ENCODE data around the gene EPS15. TPM values are rescaled to one million over a fixed set of nuclear protein-coding genes. Genes with fewer than 3 reads are reported as not detected.

Gene EPS15
- total and polyA plus RNA-seq, 2 experiments from 2014 or later: 31.0 to 76.5 TPM

- H3K4me2 ChIP-seq: no peak overlapping the region
- peaks cover 17% of the 10 kb centered on the region for H3K4me1 Mint-ChIP-seq
- peaks cover 7% of the 10 kb centered on the region for H3K27me3 Mint-ChIP-seq (ENCODE audit: insufficient read depth, low read depth, poor library complexity)
- H2AFZ ChIP-seq: no peak overlapping the region
- no peaks in the 10 kb centered on the region for H4K20me1 ChIP-seq (replicated peaks; ENCODE audit: insufficient read depth)
- no peak for TF ChIP-seq JUNB (IDR thresholded peaks at IDR 0.05; ENCODE audit: unreplicated experiment)
- no peak for TF ChIP-seq ZNF331 (CRISPR knock-in tag; IDR thresholded peaks at IDR 0.05; ENCODE audit: low read depth)
- no peak for TF ChIP-seq ETS1 (IDR thresholded peaks at IDR 0.05)
- TF ChIP-seq CREB1 (CRISPR knock-in tag; IDR thresholded peaks at IDR 0.05; ENCODE audit: low read depth): no peak
- TF ChIP-seq STAT1 (IDR thresholded peaks at IDR 0.05; ENCODE audit: unreplicated experiment): no peak
- TF ChIP-seq ZNF114 (CRISPR knock-in tag; IDR thresholded peaks at IDR 0.05): no peak
- no peaks in the 10 kb centered on the region for H3K79me2 ChIP-seq (replicated peaks; ENCODE audit: insufficient read depth)
- no peak for DNase-seq (ENCODE audit: low spot score)
- no peak overlapping the region for H3K4me3 ChIP-seq
- no peaks in the 10 kb centered on the region for H3K9me3 Mint-ChIP-seq
- H3K4me1 ChIP-seq (ENCODE audit: insufficient read depth): 0 out of 2 replicates have a peak, but pooled peaks cover 5% of the 10 kb centered on the region
- no peaks in the 10 kb centered on the region; the same call in 2 of the 3 replicates for H3K36me3 Mint-ChIP-seq (ENCODE audit: low read depth)
- no peaks in the 10 kb centered on the region for H3K9me2 ChIP-seq (ENCODE audit: insufficient read depth)
- H3K27ac ChIP-seq (ENCODE audit: low read depth): no peak overlapping the region
- no peaks in the 10 kb centered on the region for H3K36me3 ChIP-seq (ENCODE audit: insufficient read depth)
- H3K4me3 Mint-ChIP-seq: no peak overlapping the region
- no peak overlapping the region for H3K27ac Mint-ChIP-seq
- no peaks in the 10 kb centered on the region for H3F3A ChIP-seq (replicated peaks; ENCODE audit: low read depth)
- H3K27me3 ChIP-seq (ENCODE audit: insufficient read depth): no peaks in the 10 kb centered on the region
- no peak for ATAC-seq
Measured at GRCh38 chr1:51321924-51322280, 197.2 kb downstream of the EPS15 start.

GRCh38 chr1:51320967-51321923 lies 197.8 kb downstream of the EPS15 start:
- H3K79me2 ChIP-seq (replicated peaks; ENCODE audit: insufficient read depth): no peaks in the 10 kb centered on the region
- no peaks in the 10 kb centered on the region for H3K9me2 ChIP-seq (ENCODE audit: insufficient read depth)
- ATAC-seq (no peak), DNase-seq (ENCODE audit: low spot score) (no peak)
- H4K20me1 ChIP-seq (replicated peaks; ENCODE audit: insufficient read depth): no peaks in the 10 kb centered on the region
- peaks cover 19% of the 10 kb centered on the region for H3K4me1 Mint-ChIP-seq
- TF ChIP-seq STAT1 (IDR thresholded peaks at IDR 0.05; ENCODE audit: unreplicated experiment): no peak
- peaks cover 8% of the 10 kb centered on the region for H3K27me3 Mint-ChIP-seq (ENCODE audit: insufficient read depth, low read depth, poor library complexity)
- no peak overlapping the region for H3K4me2 ChIP-seq
- H3K36me3 Mint-ChIP-seq (ENCODE audit: low read depth): no peaks in the 10 kb centered on the region; the same call in 2 of the 3 replicates
- no peak overlapping the region for H2AFZ ChIP-seq
- H3K4me1 ChIP-seq (ENCODE audit: insufficient read depth): no peaks in the 10 kb centered on the region
- H3K27me3 ChIP-seq (ENCODE audit: insufficient read depth): no peaks in the 10 kb centered on the region
- H3K9me3 Mint-ChIP-seq: no peaks in the 10 kb centered on the region
- no peak overlapping the region for H3K4me3 Mint-ChIP-seq
- H3K4me3 ChIP-seq: no peak overlapping the region
- H3K36me3 ChIP-seq (ENCODE audit: insufficient read depth): no peaks in the 10 kb centered on the region
- H3F3A ChIP-seq (replicated peaks; ENCODE audit: low read depth): no peaks in the 10 kb centered on the region
- no peak overlapping the region for H3K27ac ChIP-seq (ENCODE audit: low read depth)
- H3K27ac Mint-ChIP-seq: no peak overlapping the region

GRCh38 chr1:51317798-51318197 lies 201.3 kb downstream of the EPS15 start:
- Histone ChIP-seq H3K9me2 (ENCODE audit: insufficient read depth) (no peaks in the 10 kb centered on the region), H3F3A (replicated peaks; ENCODE audit: low read depth) (no peaks in the 10 kb centered on the region), H3K4me2 (no peak overlapping the region), H3K27ac (ENCODE audit: low read depth) (no peak overlapping the region), H3K79me2 (replicated peaks; ENCODE audit: insufficient read depth) (no peaks in the 10 kb centered on the region), H4K20me1 (replicated peaks; ENCODE audit: insufficient read depth) (no peaks in the 10 kb centered on the region), H3K4me3 (no peak overlapping the region), H3K27me3 (ENCODE audit: insufficient read depth) (no peaks in the 10 kb centered on the region), H3K36me3 (ENCODE audit: insufficient read depth) (no peaks in the 10 kb centered on the region), H2AFZ (no peak overlapping the region), H3K4me1 (ENCODE audit: insufficient read depth) (no peaks in the 10 kb centered on the region)
- no peak for DNase-seq (ENCODE audit: low spot score)
- Mint-ChIP-seq H3K36me3 (ENCODE audit: low read depth) (no peaks in the 10 kb centered on the region), H3K4me3 (no peak overlapping the region), H3K4me1 (peaks cover 25% of the 10 kb centered on the region), H3K9me3 (no peaks in the 10 kb centered on the region; the same call in 2 of the 3 replicates), H3K27ac (no peak overlapping the region), H3K27me3 (ENCODE audit: insufficient read depth, low read depth, poor library complexity) (peaks cover 10% of the 10 kb centered on the region)
- ATAC-seq: no peak
- TF ChIP-seq ZNF114 (CRISPR knock-in tag; IDR thresholded peaks at IDR 0.05) (no peak), ETS1 (IDR thresholded peaks at IDR 0.05) (no peak), STAT1 (IDR thresholded peaks at IDR 0.05; ENCODE audit: unreplicated experiment) (no peak), EZH2 (IDR thresholded peaks at IDR 0.05; ENCODE audit: low read depth, unreplicated experiment) (no peak), EZH2phosphoT487 (IDR thresholded peaks at IDR 0.05; ENCODE audit: unreplicated experiment) (no peak)
